ENCODE measurements around the gene SLC24A3.

SLC24A3 gene

DNA sequence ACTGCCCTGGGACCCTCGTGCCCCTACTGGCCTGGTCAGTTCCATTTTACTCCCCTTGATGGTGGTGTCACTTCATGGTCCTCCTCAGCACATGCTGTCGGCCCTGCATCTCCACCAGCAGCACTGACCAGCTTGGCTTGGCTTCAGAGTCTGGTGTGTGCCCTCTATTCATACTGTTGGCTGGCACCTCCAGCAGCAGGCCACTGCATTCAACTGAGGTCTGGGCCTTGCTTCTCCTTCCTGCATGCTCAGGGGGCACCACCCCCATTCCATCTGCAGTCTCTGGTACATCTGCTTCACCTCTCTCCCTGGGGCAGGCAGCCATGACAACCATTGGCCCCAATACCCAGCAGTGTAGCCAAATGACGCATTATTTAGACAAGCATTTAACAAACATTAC is 155.9 kb downstream of the SLC24A3 start:
- DNase-seq (ENCODE audit: low spot score), result no peak
- H3K4me1 ChIP-seq (ENCODE audit: control insufficient read depth in 2 of 2, insufficient read depth in 1 of 2, low read depth in 1 of 2, low read length in 2 of 2), result no peaks in the 10 kb centered on the region
- no peak overlapping the region for H2AFZ ChIP-seq (ENCODE audit: low read length)
- H3K4ac ChIP-seq (ENCODE audit: low read length), result no peak overlapping the region
- H2AK5ac ChIP-seq (ENCODE audit: low read depth, low read length), result no peak overlapping the region
- H3K14ac ChIP-seq (ENCODE audit: low read length), result no peak overlapping the region
- H3K27me3 ChIP-seq (ENCODE audit: control insufficient read depth in 3 of 3, insufficient read depth in 3 of 3, low read depth in 1 of 3, low read length in 3 of 3), result no peaks in the 10 kb centered on the region
- H3K9ac ChIP-seq (ENCODE audit: low read depth, low read length, poor library complexity), result no peak overlapping the region
- H3K36me3 ChIP-seq (replicated peaks in 1 of 2; ENCODE audit: control insufficient read depth in 2 of 2, insufficient read depth in 2 of 2, low read length in 2 of 2), result no peaks in the 10 kb centered on the region
- no peak overlapping the region for H3K4me2 ChIP-seq (ENCODE audit: insufficient read depth, low read length, poor library complexity, severe bottlenecking)
- no peak overlapping the region for H3K18ac ChIP-seq (ENCODE audit: low read length)
- no peak overlapping the region for H4K91ac ChIP-seq (ENCODE audit: low read depth, low read length, poor library complexity)
- no CpG with 5 or more reads among the region's 3 CpGs for WGBS, 2 donors (ENCODE audit: extremely low coverage in 2 of 2, insufficient read length in 2 of 2, insufficient replicate concordance in 1 of 2)
- peak overlapping the region; percentile 39 for H3K23ac ChIP-seq (ENCODE audit: low read depth, low read length, poor library complexity)
- peaks cover 0 to 3% of the 10 kb centered on the region in 2 donors for H3K9me3 ChIP-seq (replicated peaks in 1 of 2; ENCODE audit: control insufficient read depth in 2 of 2, insufficient read depth in 1 of 2, low read depth in 1 of 2, low read length in 2 of 2)
- H3K79me1 ChIP-seq (ENCODE audit: low read depth, low read length), result no peaks in the 10 kb centered on the region
- no peak overlapping the region for H2BK12ac ChIP-seq (ENCODE audit: low read length)
- no peak overlapping the region for H2BK5ac ChIP-seq (ENCODE audit: low read length)
- H4K8ac ChIP-seq (ENCODE audit: low read depth, low read length), result no peak overlapping the region
- no peak overlapping the region for H2BK120ac ChIP-seq (ENCODE audit: low read depth, low read length)
- peak overlapping the region in 1 of 2 donors; percentile 67 for H3K4me3 ChIP-seq (ENCODE audit: low read length in 2 of 2)
- H2BK15ac ChIP-seq (ENCODE audit: low read length), result no peak overlapping the region
- no peak overlapping the region for H3K27ac ChIP-seq (replicated peaks; ENCODE audit: low read length)

DNA sequence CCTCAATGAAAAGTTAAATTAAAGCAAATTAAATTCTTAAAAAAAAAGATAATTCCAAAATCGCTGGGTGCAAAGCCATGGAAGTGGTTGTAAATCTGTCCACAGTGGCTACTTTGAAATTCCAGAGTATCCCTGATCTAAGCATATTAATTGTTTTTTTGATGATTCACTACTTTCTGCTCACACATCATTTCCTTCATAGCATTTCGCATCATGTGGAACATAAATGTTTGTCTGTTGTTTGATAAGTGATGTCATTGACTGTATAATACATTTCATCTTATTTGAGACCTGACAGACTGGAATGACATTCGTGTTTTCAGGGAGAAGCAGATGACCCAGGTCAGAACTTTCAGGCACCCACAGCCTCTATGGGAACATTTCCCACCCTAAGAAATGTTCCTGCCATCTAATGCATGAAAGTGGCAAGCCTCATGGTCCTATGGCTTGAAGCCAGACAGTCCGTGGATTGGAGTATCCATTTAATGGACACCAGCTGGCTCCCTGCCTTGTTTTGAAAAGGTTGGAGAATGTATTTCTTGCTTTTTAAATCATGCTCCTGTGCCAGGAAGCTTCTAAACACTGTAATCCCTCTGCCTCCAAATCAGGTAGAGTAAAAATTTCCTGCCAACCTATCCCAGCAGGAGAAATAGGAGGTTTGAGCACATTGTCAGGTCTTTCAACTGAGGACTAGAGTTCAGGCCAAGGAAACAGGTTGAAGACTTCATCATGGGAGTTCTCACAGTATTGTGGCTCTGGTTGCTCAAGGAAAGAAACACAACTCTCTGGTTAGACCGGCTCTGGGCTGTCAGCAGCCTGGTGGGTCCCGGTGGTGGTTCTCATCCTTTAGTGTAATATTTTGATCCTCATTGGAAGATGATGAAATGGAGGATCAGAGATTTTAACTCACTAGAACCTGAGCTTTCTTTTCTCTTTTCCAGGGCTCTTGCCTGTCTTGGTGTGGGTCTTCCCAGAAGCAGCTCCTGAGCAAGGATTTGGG is 157.9 kb downstream of the SLC24A3 start:
- Histone ChIP-seq H3K4me3 (ENCODE audit: low read length in 2 of 2) (no peak overlapping the region), H3K4me1 (ENCODE audit: control insufficient read depth in 2 of 2, insufficient read depth in 1 of 2, low read depth in 1 of 2, low read length in 2 of 2) (no peaks in the 10 kb centered on the region), H4K8ac (ENCODE audit: low read depth, low read length) (no peak overlapping the region), H3K4ac (ENCODE audit: low read length) (no peak overlapping the region), H3K23ac (ENCODE audit: low read depth, low read length, poor library complexity) (no peak overlapping the region), H3K18ac (ENCODE audit: low read length) (no peak overlapping the region), H2BK5ac (ENCODE audit: low read length) (no peak overlapping the region), H2BK12ac (ENCODE audit: low read length) (no peak overlapping the region), H2BK120ac (ENCODE audit: low read depth, low read length) (no peak overlapping the region), H3K79me1 (ENCODE audit: low read depth, low read length) (no peaks in the 10 kb centered on the region), H3K9ac (ENCODE audit: low read depth, low read length, poor library complexity) (no peak overlapping the region), H3K4me2 (ENCODE audit: insufficient read depth, low read length, poor library complexity, severe bottlenecking) (no peak overlapping the region), H2AK5ac (ENCODE audit: low read depth, low read length) (no peak overlapping the region), H2BK15ac (ENCODE audit: low read length) (no peak overlapping the region), H4K91ac (ENCODE audit: low read depth, low read length, poor library complexity) (no peak overlapping the region), H2AFZ (ENCODE audit: low read length) (no peak overlapping the region), H3K14ac (ENCODE audit: low read length) (no peak overlapping the region), H3K9me3 (replicated peaks in 1 of 2; ENCODE audit: control insufficient read depth in 2 of 2, insufficient read depth in 1 of 2, low read depth in 1 of 2, low read length in 2 of 2) (peaks cover 0 to 3% of the 10 kb centered on the region in 2 donors), H3K27me3 (ENCODE audit: control insufficient read depth in 3 of 3, insufficient read depth in 3 of 3, low read depth in 1 of 3, low read length in 3 of 3) (no peaks in the 10 kb centered on the region), H3K27ac (replicated peaks; ENCODE audit: low read length) (no peak overlapping the region), H3K36me3 (replicated peaks in 1 of 2; ENCODE audit: control insufficient read depth in 2 of 2, insufficient read depth in 2 of 2, low read length in 2 of 2) (no peaks in the 10 kb centered on the region)
- no peak for DNase-seq (ENCODE audit: low spot score)
- no CpG with 5 or more reads among the region's 6 CpGs for WGBS, 2 donors (ENCODE audit: extremely low coverage in 2 of 2, insufficient read length in 2 of 2, insufficient replicate concordance in 1 of 2)

DNA sequence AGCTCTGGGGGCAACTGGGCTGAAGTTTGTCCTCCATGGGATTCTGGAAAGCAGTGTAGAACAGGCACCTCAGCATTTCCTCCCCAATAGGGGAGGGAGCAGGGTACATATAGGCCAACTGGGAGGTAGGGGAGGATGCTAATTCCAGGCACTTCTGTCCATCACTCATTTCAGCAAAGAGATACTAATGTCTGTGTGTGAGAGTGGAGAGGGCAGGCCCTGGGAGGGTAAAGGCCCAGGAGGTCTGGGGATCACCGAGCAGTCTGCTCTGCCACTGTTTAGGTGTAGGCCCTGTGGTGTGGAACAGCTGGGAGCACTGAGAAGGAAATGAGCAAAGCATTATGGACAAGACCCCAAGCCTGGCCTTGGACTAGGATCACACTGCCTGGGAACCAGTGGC is 158.7 kb downstream of the SLC24A3 start:
- no peak overlapping the region for H3K4ac ChIP-seq (ENCODE audit: low read length)
- no peak overlapping the region for H4K91ac ChIP-seq (ENCODE audit: low read depth, low read length, poor library complexity)
- H3K27ac ChIP-seq (replicated peaks; ENCODE audit: low read length), result no peak overlapping the region
- H2AFZ ChIP-seq (ENCODE audit: low read length), result no peak overlapping the region
- H3K23ac ChIP-seq (ENCODE audit: low read depth, low read length, poor library complexity), result no peak overlapping the region
- H2AK5ac ChIP-seq (ENCODE audit: low read depth, low read length), result no peak overlapping the region
- WGBS, 2 donors (ENCODE audit: extremely low coverage in 2 of 2, insufficient read length in 2 of 2, insufficient replicate concordance in 1 of 2), result no CpG with 5 or more reads among the region's 1 CpG
- no peak overlapping the region for H3K18ac ChIP-seq (ENCODE audit: low read length)
- H3K4me2 ChIP-seq (ENCODE audit: insufficient read depth, low read length, poor library complexity, severe bottlenecking), result no peak overlapping the region
- no peak overlapping the region for H2BK120ac ChIP-seq (ENCODE audit: low read depth, low read length)
- H4K8ac ChIP-seq (ENCODE audit: low read depth, low read length), result no peak overlapping the region
- no peak overlapping the region for H2BK12ac ChIP-seq (ENCODE audit: low read length)
- H3K27me3 ChIP-seq (ENCODE audit: control insufficient read depth in 3 of 3, insufficient read depth in 3 of 3, low read depth in 1 of 3, low read length in 3 of 3), result no peaks in the 10 kb centered on the region
- H2BK5ac ChIP-seq (ENCODE audit: low read length), result no peak overlapping the region
- H3K79me1 ChIP-seq (ENCODE audit: low read depth, low read length), result no peaks in the 10 kb centered on the region
- H3K4me3 ChIP-seq (ENCODE audit: low read length in 2 of 2), result no peak overlapping the region
- H3K9ac ChIP-seq (ENCODE audit: low read depth, low read length, poor library complexity), result no peak overlapping the region
- H2BK15ac ChIP-seq (ENCODE audit: low read length), result no peak overlapping the region
- no peaks in the 10 kb centered on the region for H3K4me1 ChIP-seq (ENCODE audit: control insufficient read depth in 2 of 2, insufficient read depth in 1 of 2, low read depth in 1 of 2, low read length in 2 of 2)
- H3K14ac ChIP-seq (ENCODE audit: low read length), result no peak overlapping the region
- H3K9me3 ChIP-seq (replicated peaks in 1 of 2; ENCODE audit: control insufficient read depth in 2 of 2, insufficient read depth in 1 of 2, low read depth in 1 of 2, low read length in 2 of 2), result peaks cover 0 to 3% of the 10 kb centered on the region in 2 donors
- DNase-seq (ENCODE audit: low spot score), result no peak
- H3K36me3 ChIP-seq (replicated peaks in 1 of 2; ENCODE audit: control insufficient read depth in 2 of 2, insufficient read depth in 2 of 2, low read length in 2 of 2), result no peaks in the 10 kb centered on the region

DNA sequence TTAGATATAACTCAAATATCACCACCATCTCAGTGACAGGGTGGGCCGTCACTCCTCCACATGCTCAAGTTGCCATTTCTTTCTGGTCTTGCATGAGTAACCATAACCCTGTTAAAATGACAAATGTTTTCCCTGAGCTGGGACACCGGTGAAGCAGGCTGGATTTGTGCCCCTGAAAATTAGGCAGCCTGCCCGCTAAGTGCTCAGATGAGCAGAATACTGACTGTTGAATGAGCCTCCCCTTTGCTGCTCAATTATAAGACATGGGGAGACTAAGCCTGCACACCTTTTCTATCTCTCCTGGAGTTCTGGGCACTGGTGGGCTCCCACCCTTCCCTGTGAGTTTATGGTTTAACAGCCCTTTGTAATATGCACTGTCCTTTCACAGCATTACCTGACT is 161.8 kb downstream of the SLC24A3 start:
- no peak overlapping the region for H3K23ac ChIP-seq (ENCODE audit: low read depth, low read length, poor library complexity)
- H3K4ac ChIP-seq (ENCODE audit: low read length), result no peak overlapping the region
- no peak overlapping the region for H3K27ac ChIP-seq (replicated peaks; ENCODE audit: low read length)
- no peak overlapping the region for H3K4me2 ChIP-seq (ENCODE audit: insufficient read depth, low read length, poor library complexity, severe bottlenecking)
- no peaks in the 10 kb centered on the region for H3K27me3 ChIP-seq (ENCODE audit: control insufficient read depth in 3 of 3, insufficient read depth in 3 of 3, low read depth in 1 of 3, low read length in 3 of 3)
- no peaks in the 10 kb centered on the region for H3K9me3 ChIP-seq (replicated peaks in 1 of 2; ENCODE audit: control insufficient read depth in 2 of 2, insufficient read depth in 1 of 2, low read depth in 1 of 2, low read length in 2 of 2)
- no peak overlapping the region for H3K4me3 ChIP-seq (ENCODE audit: low read length in 2 of 2)
- H3K4me1 ChIP-seq (ENCODE audit: control insufficient read depth in 2 of 2, insufficient read depth in 1 of 2, low read depth in 1 of 2, low read length in 2 of 2), result no peaks in the 10 kb centered on the region
- H2AFZ ChIP-seq (ENCODE audit: low read length), result no peak overlapping the region
- no peak overlapping the region for H4K91ac ChIP-seq (ENCODE audit: low read depth, low read length, poor library complexity)
- no peaks in the 10 kb centered on the region for H3K36me3 ChIP-seq (replicated peaks in 1 of 2; ENCODE audit: control insufficient read depth in 2 of 2, insufficient read depth in 2 of 2, low read length in 2 of 2)
- no peak for DNase-seq (ENCODE audit: low spot score)
- no peaks in the 10 kb centered on the region for H3K79me1 ChIP-seq (ENCODE audit: low read depth, low read length)
- H2BK12ac ChIP-seq (ENCODE audit: low read length), result no peak overlapping the region
- no peak overlapping the region for H2BK15ac ChIP-seq (ENCODE audit: low read length)
- no CpG with 5 or more reads among the region's 3 CpGs for WGBS, 2 donors (ENCODE audit: extremely low coverage in 2 of 2, insufficient read length in 2 of 2, insufficient replicate concordance in 1 of 2)
- H4K8ac ChIP-seq (ENCODE audit: low read depth, low read length), result no peak overlapping the region
- H3K18ac ChIP-seq (ENCODE audit: low read length), result no peak overlapping the region
- no peak overlapping the region for H3K14ac ChIP-seq (ENCODE audit: low read length)
- H3K9ac ChIP-seq (ENCODE audit: low read depth, low read length, poor library complexity), result no peak overlapping the region
- no peak overlapping the region for H2AK5ac ChIP-seq (ENCODE audit: low read depth, low read length)
- no peak overlapping the region for H2BK5ac ChIP-seq (ENCODE audit: low read length)
- no peak overlapping the region for H2BK120ac ChIP-seq (ENCODE audit: low read depth, low read length)
